GM18502 (cell line): Measurements from ENCODE around the gene NCAM2.

Experiments used
- ATAC-seq: cut with Tn5 transposase; IDR thresholded peaks from one replicate; pipeline ENCODE4 v1.9.1; 2021; ENCODE audit warnings: mild to moderate bottlenecking; ENCODE audit not compliant: unreplicated experiment, poor library complexity

Gene NCAM2

GRCh38 chr21:21203822-21204339 is 205.7 kb downstream of the NCAM2 start:
- no peak for ATAC-seq

GRCh38 chr21:21204366-21204996 is 206.3 kb downstream of the NCAM2 start:
- no peak for ATAC-seq

GRCh38 chr21:21205604-21206003 is 207.4 kb downstream of the NCAM2 start:
- ATAC-seq, result no peak

GRCh38 chr21:21210552-21210951 is 212.3 kb downstream of the NCAM2 start:
- ATAC-seq, result no peak

GRCh38 chr21:21213297-21213696 is 215.1 kb downstream of the NCAM2 start:
- ATAC-seq, result no peak

- no peak for ATAC-seq
Measured at GRCh38 chr21:21216047-21216446, 217.8 kb downstream of the NCAM2 start.

- ATAC-seq, result no peak
Measured at GRCh38 chr21:21226472-21226871, 228.3 kb downstream of the NCAM2 start.

GRCh38 chr21:21230672-21231071 is 232.5 kb downstream of the NCAM2 start:
- no peak for ATAC-seq

- ATAC-seq, result no peak
Measured at GRCh38 chr21:21231913-21232312, 233.7 kb downstream of the NCAM2 start.

- ATAC-seq, result no peak
Measured at GRCh38 chr21:21232320-21232719, 234.1 kb downstream of the NCAM2 start.

GRCh38 chr21:21233051-21233450 is 234.8 kb downstream of the NCAM2 start:
- no peak for ATAC-seq

- ATAC-seq, result no peak
Measured at GRCh38 chr21:21236996-21237395, 238.8 kb downstream of the NCAM2 start.

GRCh38 chr21:21238629-21239400 is 240.6 kb downstream of the NCAM2 start:
- no peak for ATAC-seq

- no peak for ATAC-seq
Measured at GRCh38 chr21:21241391-21241790, 243.2 kb downstream of the NCAM2 start.

- ATAC-seq, result no peak
Measured at GRCh38 chr21:21246007-21246406, 247.8 kb downstream of the NCAM2 start.

GRCh38 chr21:21247424-21247823 is 249.2 kb downstream of the NCAM2 start:
- ATAC-seq, result no peak

- ATAC-seq, result no peak
Measured at GRCh38 chr21:21262048-21262447, 263.8 kb downstream of the NCAM2 start.

GRCh38 chr21:21268061-21268471 is 269.9 kb downstream of the NCAM2 start:
- no peak for ATAC-seq

- ATAC-seq, result no peak
Measured at GRCh38 chr21:21268885-21269284, 270.7 kb downstream of the NCAM2 start.

GRCh38 chr21:21279193-21279901 is 281.1 kb downstream of the NCAM2 start:
- ATAC-seq, result no peak

- ATAC-seq, result no peak
Measured at GRCh38 chr21:21283810-21284209, 285.6 kb downstream of the NCAM2 start.
